ENCODE results near the gene GSTT4. TPM values are rescaled to one million over a fixed set of nuclear protein-coding genes. Genes with fewer than 3 reads are reported as not detected.

Gene GSTT4
- not detected for total RNA-seq

DNA sequence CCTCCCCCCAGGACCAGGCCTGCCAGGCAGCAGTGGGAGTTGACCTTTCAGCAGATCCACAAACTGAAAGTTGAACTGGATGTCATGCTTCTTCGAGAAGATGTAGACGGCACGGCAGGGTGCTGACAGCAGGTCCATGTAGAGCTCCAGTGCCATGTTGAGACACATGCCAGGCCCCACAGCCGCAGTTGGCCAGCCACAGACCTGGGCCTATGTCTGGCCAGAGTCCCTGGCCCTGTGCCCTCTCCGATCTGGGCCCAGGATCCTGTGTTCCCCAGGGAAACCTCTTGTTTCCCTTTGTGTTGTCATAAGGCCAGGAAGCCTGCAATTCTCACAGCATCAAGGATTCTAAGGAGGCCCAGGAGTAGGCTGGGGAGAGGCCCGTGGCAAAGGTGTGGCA, at the start of gene GSTT4:
TSS of gene GSTT4 (minus strand) at position 253 of the 400 bp plus-strand sequence. CDS start at position 156, 97 bp downstream.

DNA sequence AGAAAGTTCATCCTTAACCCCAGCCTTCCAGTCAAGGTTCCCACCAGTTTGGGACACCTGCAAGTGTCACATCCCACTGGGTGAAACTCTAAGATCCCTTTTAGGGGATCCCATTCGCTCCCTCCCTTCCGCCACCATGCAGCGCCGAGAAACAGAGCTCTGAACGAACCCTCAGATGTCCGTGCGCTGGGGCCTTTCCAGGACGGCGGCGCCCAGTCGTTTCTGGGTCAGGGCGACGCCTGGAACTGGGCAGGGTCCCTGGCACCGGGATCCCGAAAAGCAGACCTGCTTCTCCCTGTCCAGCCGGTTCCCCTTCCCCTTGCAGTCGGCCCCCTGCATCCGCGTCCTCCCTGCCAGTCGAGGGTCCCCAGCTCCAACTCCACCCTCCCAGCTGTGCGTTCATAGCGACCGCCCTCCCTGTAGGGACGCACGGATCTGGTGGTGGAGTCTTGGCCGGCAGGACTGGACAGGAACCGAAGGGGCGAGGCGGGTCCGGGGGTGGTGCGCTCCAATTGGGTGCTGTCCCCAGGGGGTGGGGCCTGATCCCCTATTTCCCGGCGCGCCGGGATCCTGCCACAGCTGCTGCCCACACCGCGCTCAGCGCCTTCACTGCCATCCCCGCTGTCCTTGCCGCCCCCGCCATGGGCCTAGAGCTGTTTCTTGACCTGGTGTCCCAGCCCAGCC, 25.6 kb downstream of the GSTT4 start, which contains the start of gene GSTT2:
TSS of gene GSTT2 (plus strand) at position 578 of the 684 bp plus-strand sequence.

DNA sequence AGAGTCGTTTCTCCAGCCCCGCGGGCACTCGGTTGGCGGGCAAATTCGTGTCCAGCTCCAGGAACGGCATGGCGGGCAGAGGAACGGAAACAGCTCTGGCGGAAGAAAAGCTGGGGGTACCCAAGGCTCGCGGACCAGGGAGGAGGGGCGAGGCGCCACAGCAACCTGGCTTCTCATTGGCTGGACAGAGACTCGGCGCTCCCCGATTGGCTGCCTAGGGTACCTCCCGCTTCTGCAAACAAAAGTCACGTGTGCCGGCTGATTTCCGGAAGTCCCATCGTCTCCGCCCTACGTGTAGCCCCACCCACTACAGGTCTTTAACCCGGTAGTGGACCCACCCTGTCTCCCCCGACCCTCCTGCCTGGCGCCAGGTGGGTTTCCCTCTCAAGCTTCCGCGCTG, 30.9 kb downstream of the GSTT4 start, which contains the start of gene DDT:
TSS of gene DDT (minus strand) at position 97 of the 400 bp plus-strand sequence. CDS start at position 70, 27 bp downstream.

DNA sequence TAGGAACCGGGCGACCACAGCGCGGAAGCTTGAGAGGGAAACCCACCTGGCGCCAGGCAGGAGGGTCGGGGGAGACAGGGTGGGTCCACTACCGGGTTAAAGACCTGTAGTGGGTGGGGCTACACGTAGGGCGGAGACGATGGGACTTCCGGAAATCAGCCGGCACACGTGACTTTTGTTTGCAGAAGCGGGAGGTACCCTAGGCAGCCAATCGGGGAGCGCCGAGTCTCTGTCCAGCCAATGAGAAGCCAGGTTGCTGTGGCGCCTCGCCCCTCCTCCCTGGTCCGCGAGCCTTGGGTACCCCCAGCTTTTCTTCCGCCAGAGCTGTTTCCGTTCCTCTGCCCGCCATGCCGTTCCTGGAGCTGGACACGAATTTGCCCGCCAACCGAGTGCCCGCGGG, 38.7 kb downstream of the GSTT4 start, which contains the start of gene DDTL:
TSS of gene DDTL (plus strand) at position 321 of the 400 bp plus-strand sequence. CDS start at position 348, 27 bp downstream.

DNA sequence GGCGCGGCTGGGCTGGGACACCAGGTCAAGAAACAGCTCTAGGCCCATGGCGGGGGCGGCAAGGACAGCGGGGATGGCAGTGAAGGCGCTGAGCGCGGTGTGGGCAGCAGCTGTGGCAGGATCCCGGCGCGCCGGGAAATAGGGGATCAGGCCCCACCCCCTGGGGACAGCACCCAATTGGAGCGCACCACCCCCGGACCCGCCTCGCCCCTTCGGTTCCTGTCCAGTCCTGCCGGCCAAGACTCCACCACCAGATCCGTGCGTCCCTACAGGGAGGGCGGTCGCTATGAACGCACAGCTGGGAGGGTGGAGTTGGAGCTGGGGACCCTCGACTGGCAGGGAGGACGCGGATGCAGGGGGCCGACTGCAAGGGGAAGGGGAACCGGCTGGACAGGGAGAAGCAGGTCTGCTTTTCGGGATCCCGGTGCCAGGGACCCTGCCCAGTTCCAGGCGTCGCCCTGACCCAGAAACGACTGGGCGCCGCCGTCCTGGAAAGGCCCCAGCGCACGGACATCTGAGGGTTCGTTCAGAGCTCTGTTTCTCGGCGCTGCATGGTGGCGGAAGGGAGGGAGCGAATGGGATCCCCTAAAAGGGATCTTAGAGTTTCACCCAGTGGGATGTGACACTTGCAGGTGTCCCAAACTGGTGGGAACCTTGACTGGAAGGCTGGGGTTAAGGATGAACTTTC, 44.0 kb downstream of the GSTT4 start, which contains the start of gene GSTT2B:
TSS of gene GSTT2B (minus strand) at position 112 of the 688 bp plus-strand sequence. CDS start at position 48, 64 bp downstream.

Other genes starting within 250 kb of the GSTT4 start
- 1.1 TPM for gene C22orf15, start 242.5 kb downstream of the GSTT4 start, total RNA-seq
- 78.8 TPM for gene CHCHD10, start 237.5 kb downstream of the GSTT4 start, total RNA-seq
- gene MMP11, start 232.6 kb downstream of the GSTT4 start, total RNA-seq, result 36.6 TPM
- gene SMARCB1, start 218.5 kb downstream of the GSTT4 start, total RNA-seq, result 62.9 TPM
- 2.9 TPM for gene DERL3, start 166.4 kb downstream of the GSTT4 start, total RNA-seq
- gene SLC2A11, start 147.6 kb downstream of the GSTT4 start, total RNA-seq, result 41.9 TPM
- gene MIF, start 111.1 kb downstream of the GSTT4 start, total RNA-seq, result 356 TPM
- gene GSTT2B, start 44.3 kb downstream of the GSTT4 start, total RNA-seq, result 1.5 TPM
- gene DDTL, start 38.6 kb downstream of the GSTT4 start, total RNA-seq, result 2.5 TPM
- 293 TPM for gene DDT, start 31.0 kb downstream of the GSTT4 start, total RNA-seq
- gene GSTT2, start 25.3 kb downstream of the GSTT4 start, total RNA-seq, result not detected
- 64.6 TPM for gene CABIN1, start 5.9 kb upstream of the GSTT4 start, total RNA-seq
- 5.3 TPM for gene SUSD2, start 176.0 kb upstream of the GSTT4 start, total RNA-seq
- gene GGT5, start 239.6 kb upstream of the GSTT4 start, total RNA-seq, result 12.1 TPM

Measured in metanephros (tissue), 1 donor.